H1 (cell line): ENCODE data around the gene IDUA. TPM values are rescaled to one million over a fixed set of nuclear protein-coding genes. Genes with fewer than 3 reads are reported as not detected.

Experiments used
- CTCF ChIA-PET: fragments of 300-600 bp; sonication (Branson Sonifier 250); formaldehyde crosslinking; loops from one replicate; lab custom pipeline; 2021; ENCODE audit not compliant: partially characterized antibody; lab: Charles Lee
- POLR2A ChIA-PET: fragments of 300-600 bp; sonication (Branson Sonifier 250); formaldehyde crosslinking; loops from one replicate; lab custom pipeline; 2021; ENCODE audit warnings: inconsistent platforms; ENCODE audit not compliant: partially characterized antibody; lab: Charles Lee
- DNase-seq, 2 experiments: peaks; one replicate each; pipeline versions ENCODE4 v3.0.0 to v3.0.0-alpha.2; 2010 to 2022; ENCODE audit warnings: low spot score in 2 of 2, low read depth in 1 of 2, mixed read lengths in 1 of 2
- FAIRE-seq: peaks from 2 replicates; lab custom pipeline; 2011; peaks lifted over from hg19 to GRCh38; lab: Jason Lieb, UNC
- H2AFZ ChIP-seq: 2 replicates; pipeline ENCODE4 v1.8.1; 2012; ENCODE audit warnings: low read length, inconsistent platforms
- H2AK5ac ChIP-seq: 2 replicates; pipeline ENCODE4 v1.6.1; 2013; ENCODE audit warnings: low read depth, low read length
- H2BK120ac ChIP-seq: replicated peaks from 2 replicates; pipeline ENCODE3; 2013; ENCODE audit warnings: low read depth, low read length, inconsistent platforms
- H2BK12ac ChIP-seq: 2 replicates; pipeline ENCODE4 v1.6.1; 2013; ENCODE audit warnings: low read depth, low read length
- H2BK15ac ChIP-seq: 2 replicates; pipeline ENCODE4 v1.6.1; 2013; ENCODE audit warnings: low read length
- H2BK20ac ChIP-seq: 2 replicates; pipeline ENCODE4 v1.6.1; 2013; ENCODE audit warnings: low read length
- H2BK5ac ChIP-seq: 2 replicates; pipeline ENCODE4 v1.6.1; 2013; ENCODE audit warnings: low read depth, low read length
- H3K14ac ChIP-seq: 2 replicates; pipeline ENCODE4 v1.6.1; 2013; ENCODE audit warnings: inconsistent platforms; ENCODE audit not compliant: insufficient read length
- H3K18ac ChIP-seq: 2 replicates; pipeline ENCODE4 v1.6.1; 2013; ENCODE audit warnings: low read length; ENCODE audit errors: extremely low read depth
- H3K23ac ChIP-seq: 2 replicates; pipeline ENCODE4 v1.6.1; 2013; ENCODE audit warnings: inconsistent platforms; ENCODE audit not compliant: insufficient read length
- H3K23me2 ChIP-seq: 2 replicates; pipeline ENCODE4 v1.6.1; 2013; ENCODE audit warnings: low read depth, low read length
- H3K27ac ChIP-seq: 2 replicates; pipeline ENCODE4 v1.6.1; 2011; ENCODE audit warnings: low read depth, low read length, inconsistent platforms
- H3K27me3 ChIP-seq, 4 experiments: replicated peaks in 1 of 4; 1 replicate in 1 of 4; 2 replicates in 3 of 4; pipeline versions ENCODE4 v1.6.1 to v1.8.1; 2011 to 2013; ENCODE audit warnings: low read length in 3 of 4, mild to moderate bottlenecking in 3 of 4, inconsistent platforms in 2 of 4, mixed read lengths in 2 of 4, moderate library complexity in 1 of 4; ENCODE audit not compliant: control insufficient read depth in 3 of 4, insufficient read depth in 3 of 4; ENCODE audit errors: extremely low read depth in 1 of 4
- H3K36me3 ChIP-seq, 4 experiments: 2 replicates each; pipeline versions ENCODE4 v1.6.1 to v1.8.1; 2011 to 2013; ENCODE audit warnings: mild to moderate bottlenecking in 4 of 4, low read length in 3 of 4, moderate library complexity in 2 of 4, control low read depth in 1 of 4, inconsistent platforms in 1 of 4; ENCODE audit not compliant: insufficient read depth in 4 of 4, control insufficient read depth in 2 of 4
- H3K4ac ChIP-seq: replicated peaks from 2 replicates; pipeline ENCODE3; 2013; ENCODE audit warnings: low read length, low read depth, mixed read lengths, inconsistent platforms; ENCODE audit not compliant: insufficient read length
- H3K4me1 ChIP-seq, 4 experiments: replicated peaks in 1 of 4; 1 replicate in 1 of 4; 2 replicates in 3 of 4; pipeline versions ENCODE4 v1.6.1 to v1.8.1; 2011 to 2013; ENCODE audit warnings: low read length in 3 of 4, inconsistent platforms in 2 of 4, mixed read lengths in 1 of 4; ENCODE audit not compliant: insufficient read depth in 4 of 4, control insufficient read depth in 3 of 4
- H3K4me2 ChIP-seq, 2 experiments: 2 replicates each; pipeline versions ENCODE4 v1.6.1 to v1.8.1; 2011 to 2013; ENCODE audit warnings: low read depth in 2 of 2, low read length in 2 of 2, control low read depth in 1 of 2, inconsistent platforms in 1 of 2, mild to moderate bottlenecking in 1 of 2; ENCODE audit not compliant: insufficient read depth in 1 of 2
- H3K4me3 ChIP-seq, 4 experiments: fragments of 200-600, 300-600 bp in 1 of 4; sonication (generic), shearing (Covaris generic), sonication (Bioruptor Twin) in 1 of 4; 2 replicates each; pipeline versions ENCODE4 v1.5.1 to v1.8.1; 2011 to 2016; ENCODE audit warnings: low read length in 4 of 4, low read depth in 3 of 4, control low read depth in 2 of 4, inconsistent platforms in 2 of 4, mild to moderate bottlenecking in 2 of 4, mixed read lengths in 1 of 4, moderate library complexity in 1 of 4; ENCODE audit not compliant: insufficient read depth in 2 of 4; ENCODE audit errors: extremely low read depth in 1 of 4
- H3K56ac ChIP-seq: replicated peaks from 2 replicates; pipeline ENCODE3; 2013; ENCODE audit warnings: low read depth, mild to moderate bottlenecking, mixed read lengths, low read length, inconsistent platforms; ENCODE audit not compliant: insufficient read length
- H3K79me1 ChIP-seq: 2 replicates; pipeline ENCODE4 v1.6.1; 2013; ENCODE audit warnings: low read depth, low read length, control low read depth
- H3K79me2 ChIP-seq, 2 experiments: 2 replicates each; pipeline versions ENCODE4 v1.6.1 to v1.8.1; 2012 to 2013; ENCODE audit warnings: low read length in 2 of 2, mild to moderate bottlenecking in 2 of 2, inconsistent platforms in 1 of 2; ENCODE audit not compliant: insufficient read depth in 2 of 2, control insufficient read depth in 1 of 2
- H3K9ac ChIP-seq, 4 experiments: replicated peaks in 1 of 4; 1 replicate in 1 of 4; 2 replicates in 3 of 4; pipeline versions ENCODE4 v1.6.1 to v1.8.1; 2011 to 2013; ENCODE audit warnings: low read depth in 3 of 4, low read length in 3 of 4, control low read depth in 2 of 4, mild to moderate bottlenecking in 2 of 4, moderate library complexity in 2 of 4, inconsistent platforms in 1 of 4; ENCODE audit errors: extremely low read depth in 1 of 4
- H3K9me3 ChIP-seq, 2 experiments: 2 replicates each; pipeline versions ENCODE4 v1.6.1 to v1.8.1; 2012 to 2013; ENCODE audit warnings: mild to moderate bottlenecking in 2 of 2, moderate library complexity in 2 of 2, control low read depth in 1 of 2, inconsistent platforms in 1 of 2, low read depth in 1 of 2, low read length in 1 of 2, mixed read lengths in 1 of 2; ENCODE audit not compliant: insufficient read depth in 2 of 2
- H4K20me1 ChIP-seq, 2 experiments: replicated peaks in 1 of 2; 2 replicates each; pipeline versions ENCODE3 to v1.8.1; 2011 to 2013; ENCODE audit warnings: inconsistent platforms in 2 of 2, low read length in 2 of 2, mild to moderate bottlenecking in 1 of 2; ENCODE audit not compliant: insufficient read depth in 2 of 2, control insufficient read depth in 1 of 2
- H4K5ac ChIP-seq: 2 replicates; pipeline ENCODE4 v1.6.1; 2013; ENCODE audit warnings: low read length, low read depth, mixed read lengths, inconsistent platforms; ENCODE audit not compliant: insufficient read length
- H4K8ac ChIP-seq: 2 replicates; pipeline ENCODE4 v1.8.0; 2013; ENCODE audit warnings: mild to moderate bottlenecking, moderate library complexity, low read length, inconsistent platforms; ENCODE audit not compliant: insufficient read depth; ENCODE audit errors: extremely low read depth
- H4K91ac ChIP-seq: replicated peaks from 2 replicates; pipeline ENCODE3; 2013; ENCODE audit warnings: low read length, mixed read lengths, inconsistent platforms; ENCODE audit not compliant: insufficient read length
- ATF3 ChIP-seq: IDR thresholded peaks from 2 replicates; pipeline ENCODE4 v1.6.1; 2011; ENCODE audit warnings: low read depth, mild to moderate bottlenecking, low read length; ENCODE audit not compliant: insufficient read depth
- BRCA1 ChIP-seq: IDR thresholded peaks from 2 replicates; pipeline ENCODE4 v1.6.1; 2012; ENCODE audit warnings: low read depth, low read length, improper control_type of control experiment
- CEBPB ChIP-seq: IDR thresholded peaks from 2 replicates; pipeline ENCODE4 v1.6.1; 2012; ENCODE audit warnings: low read depth, low read length
- CHD2 ChIP-seq: IDR thresholded peaks from 2 replicates; pipeline ENCODE4 v1.6.1; 2012; ENCODE audit warnings: low read length, improper control_type of control experiment
- FOSL1 ChIP-seq: IDR thresholded peaks from 2 replicates; pipeline ENCODE4 v1.6.1; 2011; ENCODE audit warnings: mild to moderate bottlenecking, low read depth, low read length, moderate library complexity; ENCODE audit not compliant: insufficient read depth
- NRF1 ChIP-seq: IDR thresholded peaks from 2 replicates; pipeline ENCODE4 v1.6.1; 2011; ENCODE audit warnings: mild to moderate bottlenecking, low read depth, low read length, improper control_type of control experiment
- POLR2A ChIP-seq, 2 experiments: IDR thresholded peaks; 1 replicate in 1 of 2; 2 replicates in 1 of 2; pipeline ENCODE4 v1.6.1; 2011; ENCODE audit warnings: low read depth in 2 of 2, low read length in 2 of 2, mild to moderate bottlenecking in 2 of 2; ENCODE audit errors: control extremely low read depth in 1 of 2
- SIRT6 ChIP-seq: IDR thresholded peaks from one replicate; pipeline ENCODE4 v1.7.1; 2012; ENCODE audit warnings: low read length, inconsistent platforms
- SUZ12 ChIP-seq: fragments of 200-600 bp; sonication (generic); IDR thresholded peaks from 2 replicates; pipeline ENCODE4 v1.6.1; 2012; ENCODE audit warnings: mild to moderate bottlenecking, inconsistent platforms, low read length, moderate library complexity, mixed read lengths
- TAF1 ChIP-seq: IDR thresholded peaks from 2 replicates; pipeline ENCODE4 v1.6.1; 2011; ENCODE audit warnings: mild to moderate bottlenecking, low read depth, low read length
- TAF7 ChIP-seq: optimal IDR thresholded peaks from 2 replicates; pipeline ENCODE3; 2011; ENCODE audit warnings: low read depth, mild to moderate bottlenecking, inconsistent platforms, low read length, moderate library complexity, borderline replicate concordance
- TCF12 ChIP-seq: IDR thresholded peaks from 2 replicates; pipeline ENCODE4 v1.6.1; 2011; ENCODE audit warnings: low read depth, mild to moderate bottlenecking, low read length
- TEAD4 ChIP-seq: IDR thresholded peaks from 2 replicates; pipeline ENCODE4 v1.6.1; 2012; ENCODE audit warnings: low read depth, low read length, inconsistent platforms, mixed read lengths
- WGBS, 2 experiments: shearing (Covaris generic) in 1 of 2; methylation state at CpG; one replicate each; pipeline versions ENCODE4 v1.1.6 to v1.1.7; 2013 to 2015; ENCODE audit warnings: low lambda C conversion rate in 2 of 2, mixed read lengths in 2 of 2, inconsistent platforms in 1 of 2, low coverage in 1 of 2, missing lambda C conversion rate in 1 of 2; ENCODE audit not compliant: insufficient replicate concordance in 2 of 2, insufficient coverage in 1 of 2, insufficient read length in 1 of 2; ENCODE audit errors: extremely low coverage in 1 of 2, missing lambda C conversion rate in 1 of 2; 5-methylcytosine and 5-hydroxymethylcytosine counted together
- polyA plus RNA-seq, 7 experiments: library from polyadenylated mRNA; depleted of rRNA in 3 of 7; stranded (reverse) in 5 of 7; unstranded in 2 of 7; fragments of >200 nt in 5 of 7; fragments of 200-250 nt in 2 of 7; gene quantifications; 1 replicate in 5 of 7; 2 replicates in 1 of 7; 4 replicates in 1 of 7; pipeline versions ENCODE4 v1.2.1 to v1.2.3, GENCODE V29; 2011 to 2013; ENCODE audit warnings: missing spikeins in 2 of 7, mixed read lengths in 2 of 7
- total RNA-seq: library from RNA; stranded (reverse); fragmentation: NEBNext Ultra II Directional; extraction: Animal tissue kit (Norgen Biotek cat#: 25700); gene quantifications from 2 replicates; pipeline ENCODE4 v1.2.1, GENCODE V29; 2021
- TF ChIP-seq, protein P1 (sequence below): IDR thresholded peaks from 2 replicates; pipeline ENCODE4 v1.6.1; 2012; ENCODE audit warnings: inconsistent platforms

The IDUA gene
- total and polyA plus RNA-seq, 2 of the 8 experiments (the other 6 are each of a cell fraction or from before 2014, with no cell fraction given): 2.8 to 4.8 TPM

GRCh38 chr4:948936-949300 lies 37.9 kb upstream of the IDUA start:
- Histone ChIP-seq H3K27me3 (peaks cover 0 to 11% (median 6%) of the 10 kb centered on the region in 4 experiments; a peak in 4 of 7 replicates), H3K4me3 (no peak overlapping the region), H4K5ac (no peak overlapping the region), H3K23ac (no peak overlapping the region), H3K27ac (no peak overlapping the region), H3K36me3 (no peaks in the 10 kb centered on the region), H2BK120ac (no peak overlapping the region), H2AK5ac (no peak overlapping the region)
- FAIRE-seq: no peak
- CTCF ChIA-PET: interaction anchor here (0.8 to 1.2 kb wide), 3 partner anchors 9 to 38 kb away, joined by 3 to 4 read pairs (median 3); partner anchors contain the start of genes GAK, IDUA and TMEM175
- WGBS, 2 experiments: 84% methylated on average over 13 of the region's 13 CpGs; no CpG with 5 or more reads in 1 of the 2 experiments
- TF ChIP-seq SIRT6 (no peak), POLR2A (IDR thresholded peaks at IDR 0.05; ENCODE audit: control extremely low read depth in 1 of 2, low read depth in 2 of 2, low read length in 2 of 2) (no peak), CHD2 (no peak), TEAD4 (no peak), NRF1 (no peak), SUZ12 (no peak), BRCA1 (no peak), TAF1 (no peak), ATF3 (no peak), FOSL1 (no peak), TAF7 (no peak), TCF12 (no peak), CEBPB (no peak)
- TF ChIP-seq, protein P1, sequence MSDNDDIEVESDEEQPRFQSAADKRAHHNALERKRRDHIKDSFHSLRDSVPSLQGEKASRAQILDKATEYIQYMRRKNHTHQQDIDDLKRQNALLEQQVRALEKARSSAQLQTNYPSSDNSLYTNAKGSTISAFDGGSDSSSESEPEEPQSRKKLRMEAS: no peak
- TF ChIP-seq, all 59 proteins: peak for 0
- Histone ChIP-seq H3K9me3 (no peaks in the 10 kb centered on the region), H4K91ac (no peak overlapping the region), H2BK12ac (no peak overlapping the region), H3K4me2 (no peak overlapping the region), H3K4ac (no peak overlapping the region), H3K14ac (no peak overlapping the region), H2AFZ (no peak overlapping the region), H3K23me2 (peaks cover 6% of the 10 kb centered on the region; the same call in 1 of the 2 replicates), H3K4me1 (peaks cover 3 to 10% (median 8%) of the 10 kb centered on the region in 4 experiments), H3K9ac (no peak overlapping the region), H4K8ac (no peak overlapping the region), H2BK5ac (no peak overlapping the region), H4K20me1 (peaks cover 0 to 2% of the 10 kb centered on the region in 2 experiments), H3K18ac (no peak overlapping the region), H3K79me1 (no peaks in the 10 kb centered on the region), H2BK15ac (no peak overlapping the region), H3K56ac (no peak overlapping the region), H3K79me2 (no peaks in the 10 kb centered on the region), H2BK20ac (no peak overlapping the region)
- no peak for DNase-seq
- POLR2A ChIA-PET: interaction anchor here (1.3 to 1.6 kb wide), 2 partner anchors 10 to 17 kb away, joined by 3 to 4 read pairs; partner anchors contain the start of genes GAK and TMEM175
